Keratinocyte (primary cell): ENCODE results near the gene PCNT. TPM values are rescaled to one million over a fixed set of nuclear protein-coding genes. Genes with fewer than 3 reads are reported as not detected.

ENCODE experiments used
- DNase-seq: peaks from one replicate; pipeline ENCODE4 v3.0.0-alpha.2; 2011; ENCODE audit warnings: low read depth, missing footprints, low spot score
- FAIRE-seq: peaks from 2 replicates; lab custom pipeline; 2011; peaks lifted over from hg19 to GRCh38; lab: Jason Lieb, UNC
- H2AFZ ChIP-seq: 2 replicates; pipeline ENCODE4 v1.6.0; 2012; ENCODE audit warnings: low read length, control low read depth, inconsistent platforms; ENCODE audit not compliant: control insufficient read depth
- H3K27ac ChIP-seq: 2 replicates; pipeline ENCODE4 v1.5.1; 2011; ENCODE audit warnings: low read length; ENCODE audit not compliant: control insufficient read depth, insufficient read depth
- H3K27me3 ChIP-seq: 3 replicates; pipeline ENCODE4 v1.6.0; 2011; ENCODE audit warnings: low read length; ENCODE audit not compliant: control insufficient read depth, insufficient read depth; ENCODE audit errors: extremely low read depth
- H3K36me3 ChIP-seq, 2 experiments: 2 replicates in 1 of 2; 3 replicates in 1 of 2; pipeline ENCODE4 v1.5.1; 2011; ENCODE audit warnings: low read length in 2 of 2, mild to moderate bottlenecking in 1 of 2; ENCODE audit not compliant: control insufficient read depth in 2 of 2, insufficient read depth in 2 of 2; ENCODE audit errors: extremely low read depth in 1 of 2
- H3K4me1 ChIP-seq: 3 replicates; pipeline ENCODE4 v1.5.1; 2011; ENCODE audit warnings: low read length; ENCODE audit not compliant: control insufficient read depth, insufficient read depth; ENCODE audit errors: extremely low read depth
- H3K4me2 ChIP-seq: 3 replicates; pipeline ENCODE4 v1.6.0; 2011; ENCODE audit warnings: low read depth, low read length; ENCODE audit not compliant: control insufficient read depth, insufficient read depth; ENCODE audit errors: extremely low read depth
- H3K4me3 ChIP-seq, 3 experiments: fragments of 200-600 bp in 1 of 3; sonication (generic) in 1 of 3; 2 replicates in 2 of 3; 3 replicates in 1 of 3; pipeline ENCODE4 v1.5.1; 2011 to 2016; ENCODE audit warnings: low read length in 3 of 3, mild to moderate bottlenecking in 3 of 3, control low read depth in 2 of 3, inconsistent platforms in 1 of 3, low read depth in 1 of 3, mixed read lengths in 1 of 3, mixed run types in 1 of 3, moderate library complexity in 1 of 3; ENCODE audit not compliant: control insufficient read depth in 2 of 3, insufficient read depth in 2 of 3; ENCODE audit errors: extremely low read depth in 1 of 3
- H3K79me2 ChIP-seq: 2 replicates; pipeline ENCODE4 v1.6.0; 2012; ENCODE audit warnings: low read length; ENCODE audit not compliant: control insufficient read depth, insufficient read depth
- H3K9ac ChIP-seq: 3 replicates; pipeline ENCODE4 v1.6.0; 2011; ENCODE audit warnings: low read length; ENCODE audit not compliant: control insufficient read depth, insufficient read depth; ENCODE audit errors: extremely low read depth
- H3K9me1 ChIP-seq: 3 replicates; pipeline ENCODE4 v1.6.0; 2011; ENCODE audit warnings: low read length; ENCODE audit not compliant: control insufficient read depth, insufficient read depth; ENCODE audit errors: extremely low read depth
- H3K9me3 ChIP-seq: 2 replicates; pipeline ENCODE4 v1.5.1; 2012; ENCODE audit warnings: low read depth, low read length; ENCODE audit not compliant: control insufficient read depth
- H4K20me1 ChIP-seq: 3 replicates; pipeline ENCODE4 v1.6.0; 2011; ENCODE audit warnings: low read length; ENCODE audit not compliant: control insufficient read depth, insufficient read depth; ENCODE audit errors: extremely low read depth
- CTCF ChIP-seq, 3 experiments: IDR thresholded peaks in 1 of 3; conservative IDR thresholded peaks in 1 of 3; optimal IDR thresholded peaks in 1 of 3; 2 replicates in 2 of 3; 3 replicates in 1 of 3; pipeline versions ENCODE3 to v1.5.1; 2011; ENCODE audit warnings: low read length in 3 of 3, mild to moderate bottlenecking in 3 of 3, moderate library complexity in 2 of 3, control low read depth in 1 of 3, inconsistent platforms in 1 of 3; ENCODE audit not compliant: insufficient read depth in 2 of 3; ENCODE audit errors: extremely low read depth in 1 of 3
- EZH2 ChIP-seq: IDR thresholded peaks from one replicate; pipeline ENCODE4 v1.6.1; 2012; ENCODE audit warnings: inconsistent platforms, mild to moderate bottlenecking, low read length, moderate library complexity
- dilution Hi-C: fragments of 300-500 bp; cut with MboI; formaldehyde crosslinking; loops from one replicate; pipeline ENCODE4 v1.7.0; 2020; ENCODE audit warnings: low sequenced_read_pairs; ENCODE audit not compliant: extremely low pct_ligation_motif_present
- polyA plus RNA-seq, 5 experiments: library from polyadenylated mRNA; depleted of rRNA in 3 of 5; stranded (reverse) in 3 of 5; stranded (forward) in 1 of 5; unstranded in 1 of 5; fragments of >200 nt; gene quantifications; 1 replicate in 1 of 5; 2 replicates in 3 of 5; 3 replicates in 1 of 5; pipeline versions ENCODE4 v1.2.1 to v1.2.3, GENCODE V29; 2011 to 2012; ENCODE audit warnings: missing spikeins in 2 of 5, low read depth in 1 of 5, low replicate concordance in 1 of 5

The PCNT gene
- polyA plus RNA-seq, 1 donor (not counting 4 experiments of a cell fraction or from before 2014, with no cell fraction given): 9.8 TPM

GRCh38 chr21:46361935-46362334, 38.0 kb downstream of the PCNT start:
- FAIRE-seq (no peak), DNase-seq (no peak)
- dilution Hi-C loops: no loop called here
- TF ChIP-seq EZH2 (no peak), CTCF (optimal IDR thresholded peaks at IDR 0.05 in 1 of 3, IDR thresholded peaks at IDR 0.05 in 1 of 3, conservative IDR thresholded peaks at IDR 0.05 in 1 of 3; ENCODE audit: extremely low read depth in 1 of 3, insufficient read depth in 2 of 3, low read length in 3 of 3) (no peak)
- Histone ChIP-seq H2AFZ (no peak overlapping the region), H3K4me3 (no peak overlapping the region), H3K27me3 (no peaks in the 10 kb centered on the region), H3K27ac (no peak overlapping the region), H3K79me2 (no peaks in the 10 kb centered on the region), H3K4me1 (no peaks in the 10 kb centered on the region), H3K9ac (no peak overlapping the region), H3K4me2 (no peak overlapping the region), H4K20me1 (no peaks in the 10 kb centered on the region), H3K36me3 (peaks cover 18 to 27% of the 10 kb centered on the region in 2 experiments), H3K9me3 (no peaks in the 10 kb centered on the region), H3K9me1 (no peaks in the 10 kb centered on the region)

DNA sequence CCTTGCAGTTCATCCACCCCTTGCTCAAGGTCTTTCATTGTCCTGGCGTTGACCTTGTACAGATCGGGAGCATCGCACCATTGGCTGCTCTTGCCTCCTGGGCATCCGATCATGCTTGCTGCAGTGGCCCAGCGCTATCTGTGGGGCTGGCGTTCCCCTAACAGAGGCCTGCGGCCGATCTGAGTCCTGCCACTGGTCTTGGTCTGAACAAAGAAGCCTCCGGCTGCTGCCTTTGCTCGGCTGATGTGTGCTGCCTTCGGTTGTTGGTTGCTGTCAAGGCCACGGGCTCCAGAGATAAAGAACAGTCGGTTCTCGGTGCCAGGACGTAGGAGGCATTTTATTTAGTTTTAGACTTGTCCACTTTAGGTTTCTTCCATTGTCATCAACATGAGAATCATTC, 39.0 kb downstream of the PCNT start:
- no peak for DNase-seq
- no peak for TF ChIP-seq EZH2
- no peak for TF ChIP-seq CTCF (optimal IDR thresholded peaks at IDR 0.05 in 1 of 3, IDR thresholded peaks at IDR 0.05 in 1 of 3, conservative IDR thresholded peaks at IDR 0.05 in 1 of 3; ENCODE audit: extremely low read depth in 1 of 3, insufficient read depth in 2 of 3, low read length in 3 of 3)
- no peak overlapping the region for H3K9ac ChIP-seq
- no peaks in the 10 kb centered on the region for H3K9me3 ChIP-seq
- no peak overlapping the region for H3K4me3 ChIP-seq
- no peaks in the 10 kb centered on the region for H3K27me3 ChIP-seq
- no peak overlapping the region for H2AFZ ChIP-seq
- H3K36me3 ChIP-seq: peaks cover 23 to 27% of the 10 kb centered on the region in 2 experiments
- dilution Hi-C loops: no loop called here
- FAIRE-seq: no peak
- H3K27ac ChIP-seq: no peak overlapping the region
- H4K20me1 ChIP-seq: no peaks in the 10 kb centered on the region
- H3K4me1 ChIP-seq: no peaks in the 10 kb centered on the region
- H3K4me2 ChIP-seq: no peak overlapping the region
- H3K79me2 ChIP-seq: no peaks in the 10 kb centered on the region
- H3K9me1 ChIP-seq: no peaks in the 10 kb centered on the region
